Neural cell (in vitro differentiated cells): ENCODE results near the gene AMD1. TPM values are rescaled to one million over a fixed set of nuclear protein-coding genes. Genes with fewer than 3 reads are reported as not detected.

Source experiments
- H2AFZ ChIP-seq: fragments of 200-600, 300-800 bp; sonication (generic), shearing (Covaris generic); 2 replicates; pipeline ENCODE4 v1.6.0; 2014; ENCODE audit warnings: low read depth, mild to moderate bottlenecking, antibody characterized with exemption, low read length, moderate library complexity
- H3F3A ChIP-seq: fragments of 200-600 bp; shearing (Covaris generic); 2 replicates; pipeline ENCODE4 v1.6.1; 2016; ENCODE audit warnings: mild to moderate bottlenecking, moderate library complexity, mixed read lengths, antibody characterized with exemption, low read length; ENCODE audit not compliant: insufficient read depth, poor library complexity, severe bottlenecking
- H3K27ac ChIP-seq: fragments of 200-600, 300-800 bp; sonication (generic), shearing (Covaris generic); 2 replicates; pipeline ENCODE4 v1.5.1; 2014; ENCODE audit warnings: mild to moderate bottlenecking, low read length, moderate library complexity
- H3K27me3 ChIP-seq: fragments of 300-800, 200-600 bp; sonication (generic), shearing (Covaris generic); 2 replicates; pipeline ENCODE4 v1.6.0; 2014; ENCODE audit warnings: mild to moderate bottlenecking, low read depth, low read length, moderate library complexity; ENCODE audit not compliant: insufficient read depth
- H3K36me3 ChIP-seq: fragments of 300-800, 200-600 bp; sonication (generic), shearing (Covaris generic); 2 replicates; pipeline ENCODE4 v1.5.1; 2014; ENCODE audit warnings: mild to moderate bottlenecking, antibody characterized with exemption, low read length, moderate library complexity; ENCODE audit not compliant: insufficient read depth
- H3K4me2 ChIP-seq: fragments of 300-800, 200-600 bp; sonication (generic), shearing (Covaris generic); 2 replicates; pipeline ENCODE4 v1.6.0; 2014; ENCODE audit warnings: mild to moderate bottlenecking, low read length
- H3K4me3 ChIP-seq: fragments of 300-800, 200-600 bp; sonication (generic), shearing (Covaris generic); 2 replicates; pipeline ENCODE4 v1.5.1; 2014; ENCODE audit warnings: mild to moderate bottlenecking, low read length, moderate library complexity
- H3K79me2 ChIP-seq: fragments of 200-600 bp; shearing (Covaris generic); replicated peaks from 2 replicates; pipeline ENCODE4 v1.6.0; 2014; ENCODE audit warnings: mild to moderate bottlenecking, low read length, moderate library complexity; ENCODE audit not compliant: insufficient read depth
- H3K9ac ChIP-seq: fragments of 300-800, 200-600 bp; sonication (generic), shearing (Covaris generic); 2 replicates; pipeline ENCODE4 v1.6.1; 2016; ENCODE audit warnings: mild to moderate bottlenecking, low read length, mixed read lengths
- H3K9me2 ChIP-seq: fragments of 200-600 bp; shearing (Covaris generic); 2 replicates; pipeline ENCODE4 v1.6.1; 2016; ENCODE audit warnings: mild to moderate bottlenecking, low read length, mixed read lengths; ENCODE audit not compliant: insufficient read depth
- H3K9me3 ChIP-seq: fragments of 200-600, 300-800 bp; sonication (generic), shearing (Covaris generic); 2 replicates; pipeline ENCODE4 v1.6.1; 2016; ENCODE audit warnings: mild to moderate bottlenecking, mixed run types, low read length, moderate library complexity, mixed read lengths
- H4K20me1 ChIP-seq: fragments of 200-600 bp; shearing (Covaris generic); 2 replicates; pipeline ENCODE4 v1.6.1; 2016; ENCODE audit warnings: mild to moderate bottlenecking, mixed run types; ENCODE audit not compliant: insufficient read depth
- EP300 ChIP-seq: fragments of 450-650 bp; conservative IDR thresholded peaks from 2 replicates; pipeline ENCODE4 v1.6.1; 2014; ENCODE audit warnings: antibody characterized with exemption, mild to moderate bottlenecking, moderate library complexity; ENCODE audit not compliant: poor library complexity, severe bottlenecking
- EZH2 ChIP-seq: fragments of 200-600, 300-800 bp; shearing (Covaris generic), sonication (generic); IDR thresholded peaks from 2 replicates; pipeline ENCODE4 v1.6.1; 2014; ENCODE audit warnings: antibody characterized with exemption, low read length, borderline replicate concordance, mild to moderate bottlenecking; ENCODE audit not compliant: insufficient read depth, poor library complexity, severe bottlenecking
- MXI1 ChIP-seq: fragments of 450-650 bp; conservative IDR thresholded peaks from 2 replicates; pipeline ENCODE4 v1.6.1; 2014; ENCODE audit warnings: antibody characterized with exemption, mild to moderate bottlenecking; ENCODE audit not compliant: poor library complexity, severe bottlenecking
- POLR2AphosphoS5 ChIP-seq: IDR thresholded peaks from 2 replicates; pipeline ENCODE4 v1.6.1; 2012
- RAD21 ChIP-seq: fragments of 450-650 bp; conservative IDR thresholded peaks from 2 replicates; pipeline ENCODE4 v1.6.1; 2014; ENCODE audit warnings: antibody characterized with exemption, mild to moderate bottlenecking, moderate library complexity
- SMC3 ChIP-seq: fragments of 450-650 bp; conservative IDR thresholded peaks from 2 replicates; pipeline ENCODE4 v1.6.1; 2014; ENCODE audit warnings: antibody characterized with exemption, mild to moderate bottlenecking, moderate library complexity; ENCODE audit not compliant: poor library complexity
- TAF1 ChIP-seq: IDR thresholded peaks from 2 replicates; pipeline ENCODE4 v1.6.1; 2012; ENCODE audit warnings: low read depth
- polyA plus RNA-seq: library from polyadenylated mRNA; depleted of rRNA; stranded (reverse); fragments of >200 nt; gene quantifications from 2 replicates; pipeline ENCODE4 v1.2.3, GENCODE V29; 2014
- TF ChIP-seq, protein P1 (sequence below): IDR thresholded peaks from 2 replicates; pipeline ENCODE4 v1.6.1; 2012; ENCODE audit warnings: borderline replicate concordance
- TF ChIP-seq, protein P2 (sequence below): fragments of 450-650 bp; IDR thresholded peaks from 2 replicates; pipeline ENCODE4 v1.5.1; 2014; ENCODE audit warnings: antibody characterized with exemption, mild to moderate bottlenecking, moderate library complexity; ENCODE audit not compliant: poor library complexity, severe bottlenecking

Gene AMD1
- polyA plus RNA-seq, 1 donor from 2014 or later = 86.5 TPM

DNA sequence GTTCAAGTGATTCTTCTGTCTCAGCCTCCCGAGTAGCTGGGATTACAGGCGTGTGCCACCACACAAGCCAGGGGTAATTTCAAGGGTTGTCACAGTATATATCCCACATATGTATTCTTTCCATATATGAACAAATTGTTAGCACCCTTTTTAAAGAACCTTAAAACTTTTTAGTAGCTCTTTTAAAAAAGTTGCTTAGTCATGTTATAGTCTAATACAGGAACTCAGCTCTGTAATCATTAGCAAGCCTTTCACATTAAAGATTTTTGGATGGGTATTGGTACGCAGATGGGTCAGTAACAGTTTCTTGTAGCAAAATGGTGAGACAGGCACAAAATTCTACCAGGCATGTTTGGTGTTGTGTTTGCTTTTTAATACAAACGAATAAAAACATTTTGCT is 10.9 kb downstream of the AMD1 start:
- H3K79me2 ChIP-seq = peaks cover 82% of the 10 kb centered on the region
- no peaks in the 10 kb centered on the region for H3K9me3 ChIP-seq
- H3K4me3 ChIP-seq = no peak overlapping the region
- no peaks in the 10 kb centered on the region for H3K36me3 ChIP-seq
- H3K9ac ChIP-seq = no peak overlapping the region
- no peak overlapping the region for H2AFZ ChIP-seq
- H3K4me2 ChIP-seq = no peak overlapping the region
- H4K20me1 ChIP-seq = no peaks in the 10 kb centered on the region
- no peaks in the 10 kb centered on the region for H3K9me2 ChIP-seq
- TF ChIP-seq TAF1 (no peak), MXI1 (no peak), EZH2 (no peak), RAD21 (no peak), SMC3 (no peak), POLR2AphosphoS5 (no peak), EP300 (no peak)
- TF ChIP-seq, protein P1, sequence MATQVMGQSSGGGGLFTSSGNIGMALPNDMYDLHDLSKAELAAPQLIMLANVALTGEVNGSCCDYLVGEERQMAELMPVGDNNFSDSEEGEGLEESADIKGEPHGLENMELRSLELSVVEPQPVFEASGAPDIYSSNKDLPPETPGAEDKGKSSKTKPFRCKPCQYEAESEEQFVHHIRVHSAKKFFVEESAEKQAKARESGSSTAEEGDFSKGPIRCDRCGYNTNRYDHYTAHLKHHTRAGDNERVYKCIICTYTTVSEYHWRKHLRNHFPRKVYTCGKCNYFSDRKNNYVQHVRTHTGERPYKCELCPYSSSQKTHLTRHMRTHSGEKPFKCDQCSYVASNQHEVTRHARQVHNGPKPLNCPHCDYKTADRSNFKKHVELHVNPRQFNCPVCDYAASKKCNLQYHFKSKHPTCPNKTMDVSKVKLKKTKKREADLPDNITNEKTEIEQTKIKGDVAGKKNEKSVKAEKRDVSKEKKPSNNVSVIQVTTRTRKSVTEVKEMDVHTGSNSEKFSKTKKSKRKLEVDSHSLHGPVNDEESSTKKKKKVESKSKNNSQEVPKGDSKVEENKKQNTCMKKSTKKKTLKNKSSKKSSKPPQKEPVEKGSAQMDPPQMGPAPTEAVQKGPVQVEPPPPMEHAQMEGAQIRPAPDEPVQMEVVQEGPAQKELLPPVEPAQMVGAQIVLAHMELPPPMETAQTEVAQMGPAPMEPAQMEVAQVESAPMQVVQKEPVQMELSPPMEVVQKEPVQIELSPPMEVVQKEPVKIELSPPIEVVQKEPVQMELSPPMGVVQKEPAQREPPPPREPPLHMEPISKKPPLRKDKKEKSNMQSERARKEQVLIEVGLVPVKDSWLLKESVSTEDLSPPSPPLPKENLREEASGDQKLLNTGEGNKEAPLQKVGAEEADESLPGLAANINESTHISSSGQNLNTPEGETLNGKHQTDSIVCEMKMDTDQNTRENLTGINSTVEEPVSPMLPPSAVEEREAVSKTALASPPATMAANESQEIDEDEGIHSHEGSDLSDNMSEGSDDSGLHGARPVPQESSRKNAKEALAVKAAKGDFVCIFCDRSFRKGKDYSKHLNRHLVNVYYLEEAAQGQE = no peak
- TF ChIP-seq, protein P2, sequence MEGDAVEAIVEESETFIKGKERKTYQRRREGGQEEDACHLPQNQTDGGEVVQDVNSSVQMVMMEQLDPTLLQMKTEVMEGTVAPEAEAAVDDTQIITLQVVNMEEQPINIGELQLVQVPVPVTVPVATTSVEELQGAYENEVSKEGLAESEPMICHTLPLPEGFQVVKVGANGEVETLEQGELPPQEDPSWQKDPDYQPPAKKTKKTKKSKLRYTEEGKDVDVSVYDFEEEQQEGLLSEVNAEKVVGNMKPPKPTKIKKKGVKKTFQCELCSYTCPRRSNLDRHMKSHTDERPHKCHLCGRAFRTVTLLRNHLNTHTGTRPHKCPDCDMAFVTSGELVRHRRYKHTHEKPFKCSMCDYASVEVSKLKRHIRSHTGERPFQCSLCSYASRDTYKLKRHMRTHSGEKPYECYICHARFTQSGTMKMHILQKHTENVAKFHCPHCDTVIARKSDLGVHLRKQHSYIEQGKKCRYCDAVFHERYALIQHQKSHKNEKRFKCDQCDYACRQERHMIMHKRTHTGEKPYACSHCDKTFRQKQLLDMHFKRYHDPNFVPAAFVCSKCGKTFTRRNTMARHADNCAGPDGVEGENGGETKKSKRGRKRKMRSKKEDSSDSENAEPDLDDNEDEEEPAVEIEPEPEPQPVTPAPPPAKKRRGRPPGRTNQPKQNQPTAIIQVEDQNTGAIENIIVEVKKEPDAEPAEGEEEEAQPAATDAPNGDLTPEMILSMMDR = no peak
- H3K27ac ChIP-seq = no peak overlapping the region
- no peaks in the 10 kb centered on the region for H3F3A ChIP-seq
- no peaks in the 10 kb centered on the region for H3K27me3 ChIP-seq

DNA sequence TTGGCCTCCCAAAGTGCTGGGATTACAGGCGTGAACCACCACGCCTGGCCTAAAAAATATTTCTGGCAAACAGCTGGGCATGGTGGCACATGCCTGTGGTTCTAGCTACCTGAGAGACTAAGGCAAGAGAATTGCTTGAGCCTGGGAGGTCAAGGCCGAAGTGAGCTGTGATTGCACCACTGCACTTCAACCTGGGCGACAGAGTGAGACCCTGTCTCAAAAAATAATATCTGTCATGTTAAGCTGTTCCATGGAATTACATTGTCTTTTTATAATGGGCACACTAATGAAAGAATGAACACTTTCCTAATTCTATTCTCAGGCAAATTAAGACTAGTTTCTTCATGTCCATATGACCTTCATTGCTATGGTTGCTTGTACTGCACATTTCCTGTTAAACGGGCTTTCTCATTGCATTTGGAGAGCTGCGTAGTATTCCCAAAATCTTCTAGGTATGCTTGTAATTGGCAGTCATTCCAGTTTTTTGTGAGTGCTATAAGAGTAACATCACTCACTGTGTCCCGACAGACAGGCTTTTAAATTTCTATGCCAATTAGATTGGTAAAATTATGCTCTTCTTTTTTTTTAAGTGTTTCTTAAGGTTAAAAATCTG is 12.1 kb downstream of the AMD1 start:
- H3K4me3 ChIP-seq = no peak overlapping the region
- H3K9me3 ChIP-seq = no peaks in the 10 kb centered on the region
- no peaks in the 10 kb centered on the region for H3K9me2 ChIP-seq
- H3K9ac ChIP-seq = no peak overlapping the region
- no peak overlapping the region for H3K4me2 ChIP-seq
- no peak for TF ChIP-seq SMC3
- no peak for TF ChIP-seq EP300
- TF ChIP-seq POLR2AphosphoS5 = no peak
- no peaks in the 10 kb centered on the region for H3F3A ChIP-seq
- H4K20me1 ChIP-seq = no peaks in the 10 kb centered on the region
- no peak overlapping the region for H3K27ac ChIP-seq
- H3K36me3 ChIP-seq = no peaks in the 10 kb centered on the region
- no peak overlapping the region for H2AFZ ChIP-seq
- peaks cover 78% of the 10 kb centered on the region for H3K79me2 ChIP-seq
- H3K27me3 ChIP-seq = no peaks in the 10 kb centered on the region
